ENCODE measurements around the gene PCSK4.
"Not testable (repeated sequence)": the region's sequence is repeated elsewhere in the genome, so short reads cannot be mapped to it uniquely, and the experiment has no call there.

PCSK4 gene

GRCh38 chr19:1505012-1505411, 14.9 kb upstream of the PCSK4 start:
- no peak for DNase-seq (ENCODE audit: low spot score)

- DNase-seq (ENCODE audit: low spot score): no peak
These were observed 14.0 kb upstream of the PCSK4 start for GRCh38 chr19:1503925-1504773.

GRCh38 chr19:1503089-1503924, 13.2 kb upstream of the PCSK4 start:
- peak; percentile 51 for DNase-seq (ENCODE audit: low spot score)

GRCh38 chr19:1502433-1503088, 12.4 kb upstream of the PCSK4 start:
- no peak for DNase-seq (ENCODE audit: low spot score)

- DNase-seq (ENCODE audit: low spot score): no peak
These were observed 11.0 kb upstream of the PCSK4 start for GRCh38 chr19:1501200-1501595.

GRCh38 chr19:1499231-1499630, 9.1 kb upstream of the PCSK4 start:
- DNase-seq (ENCODE audit: low spot score): not testable (repeated sequence)

- DNase-seq (ENCODE audit: low spot score): no peak
These were observed 7.6 kb upstream of the PCSK4 start for GRCh38 chr19:1497578-1498235.

GRCh38 chr19:1496714-1497577, 6.8 kb upstream of the PCSK4 start:
- no peak for DNase-seq (ENCODE audit: low spot score)

GRCh38 chr19:1495799-1496713, 5.9 kb upstream of the PCSK4 start:
- DNase-seq (ENCODE audit: low spot score): no peak

GRCh38 chr19:1495051-1495798, 5.1 kb upstream of the PCSK4 start:
- no peak for DNase-seq (ENCODE audit: low spot score)

- no peak for DNase-seq (ENCODE audit: low spot score)
These were observed 4.1 kb upstream of the PCSK4 start for GRCh38 chr19:1494115-1494815.

- no peak for DNase-seq (ENCODE audit: low spot score)
These were observed 2.4 kb upstream of the PCSK4 start for GRCh38 chr19:1492474-1493006.

GRCh38 chr19:1491849-1492170, 1.7 kb upstream of the PCSK4 start:
- no peak for DNase-seq (ENCODE audit: low spot score)

GRCh38 chr19:1491114-1491848, 1.1 kb upstream of the PCSK4 start, which contains the start of gene REEP6:
REEP6 (plus strand) TSS chr19:1491181; CDS start chr19:1491270, 89 bp downstream.
- no peak for DNase-seq (ENCODE audit: low spot score)

- no peak for DNase-seq (ENCODE audit: low spot score)
These were observed 463 bp downstream of the PCSK4 start for GRCh38 chr19:1489463-1490310.

GRCh38 chr19:1488282-1488601, 1.9 kb downstream of the PCSK4 start:
- no peak for DNase-seq (ENCODE audit: low spot score)

Data from CD4-positive, alpha-beta T cell treated with Interleukin-2 at 100 ng/mL for 4 hours (primary cell).